SW 1271 (cell line): ENCODE measurements around the gene ATG16L2.

Source experiments
- DNase-seq, 2 experiments: peaks; one replicate each; lab custom pipeline; 2025; lab: John Stamatoyannopoulos, UW

Gene ATG16L2, protein sequence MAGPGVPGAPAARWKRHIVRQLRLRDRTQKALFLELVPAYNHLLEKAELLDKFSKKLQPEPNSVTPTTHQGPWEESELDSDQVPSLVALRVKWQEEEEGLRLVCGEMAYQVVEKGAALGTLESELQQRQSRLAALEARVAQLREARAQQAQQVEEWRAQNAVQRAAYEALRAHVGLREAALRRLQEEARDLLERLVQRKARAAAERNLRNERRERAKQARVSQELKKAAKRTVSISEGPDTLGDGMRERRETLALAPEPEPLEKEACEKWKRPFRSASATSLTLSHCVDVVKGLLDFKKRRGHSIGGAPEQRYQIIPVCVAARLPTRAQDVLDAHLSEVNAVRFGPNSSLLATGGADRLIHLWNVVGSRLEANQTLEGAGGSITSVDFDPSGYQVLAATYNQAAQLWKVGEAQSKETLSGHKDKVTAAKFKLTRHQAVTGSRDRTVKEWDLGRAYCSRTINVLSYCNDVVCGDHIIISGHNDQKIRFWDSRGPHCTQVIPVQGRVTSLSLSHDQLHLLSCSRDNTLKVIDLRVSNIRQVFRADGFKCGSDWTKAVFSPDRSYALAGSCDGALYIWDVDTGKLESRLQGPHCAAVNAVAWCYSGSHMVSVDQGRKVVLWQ

DNA sequence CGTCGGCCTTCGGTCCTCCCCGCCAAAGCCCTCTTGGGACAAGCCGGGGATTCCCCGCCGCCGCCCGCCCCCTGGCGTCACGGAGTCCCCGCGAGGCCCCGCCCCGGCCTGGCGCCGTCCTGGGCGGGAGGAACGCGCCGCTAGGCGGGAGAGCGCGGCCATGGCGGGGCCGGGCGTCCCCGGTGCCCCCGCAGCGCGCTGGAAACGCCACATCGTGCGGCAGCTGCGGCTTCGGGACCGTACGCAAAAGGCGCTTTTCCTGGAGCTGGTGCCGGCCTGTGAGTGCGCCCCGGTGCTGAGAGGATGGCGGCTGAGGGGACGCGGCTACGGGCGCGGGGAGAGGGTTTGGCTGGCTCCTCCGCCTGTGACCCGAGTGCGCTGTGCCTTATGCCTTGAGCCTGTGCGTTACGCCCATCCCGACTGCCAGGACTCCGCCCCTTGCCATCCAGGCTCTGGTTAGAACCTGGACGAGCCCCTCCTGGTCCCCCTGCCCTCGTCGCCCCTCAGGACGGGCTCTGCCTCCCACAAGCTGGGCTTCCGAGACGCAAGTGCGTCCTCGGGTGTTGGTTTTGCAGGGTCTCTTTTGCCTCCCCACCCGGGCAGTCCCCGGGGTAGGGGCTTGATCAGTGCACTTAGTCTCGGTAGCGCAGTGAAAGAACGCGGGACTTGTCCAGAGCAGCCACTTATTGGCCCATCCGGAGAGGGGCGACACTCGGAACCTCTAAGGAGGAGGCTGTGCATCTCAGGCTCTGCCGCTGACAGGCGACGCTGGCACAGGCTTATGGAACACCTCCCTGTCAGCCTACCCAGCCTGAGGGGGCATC, at the start of gene ATG16L2:
TSS of gene ATG16L2 (plus strand) at position 126 of the 824 bp plus-strand sequence. CDS start at position 161, 35 bp downstream.
- peak; percentile 72 to 83 for DNase-seq

GRCh38 chr11:72764503-72764902, 49.7 kb upstream of the ATG16L2 start:
- DNase-seq: no peak

GRCh38 chr11:72766152-72766902, 47.9 kb upstream of the ATG16L2 start:
- no peak for DNase-seq

DNA sequence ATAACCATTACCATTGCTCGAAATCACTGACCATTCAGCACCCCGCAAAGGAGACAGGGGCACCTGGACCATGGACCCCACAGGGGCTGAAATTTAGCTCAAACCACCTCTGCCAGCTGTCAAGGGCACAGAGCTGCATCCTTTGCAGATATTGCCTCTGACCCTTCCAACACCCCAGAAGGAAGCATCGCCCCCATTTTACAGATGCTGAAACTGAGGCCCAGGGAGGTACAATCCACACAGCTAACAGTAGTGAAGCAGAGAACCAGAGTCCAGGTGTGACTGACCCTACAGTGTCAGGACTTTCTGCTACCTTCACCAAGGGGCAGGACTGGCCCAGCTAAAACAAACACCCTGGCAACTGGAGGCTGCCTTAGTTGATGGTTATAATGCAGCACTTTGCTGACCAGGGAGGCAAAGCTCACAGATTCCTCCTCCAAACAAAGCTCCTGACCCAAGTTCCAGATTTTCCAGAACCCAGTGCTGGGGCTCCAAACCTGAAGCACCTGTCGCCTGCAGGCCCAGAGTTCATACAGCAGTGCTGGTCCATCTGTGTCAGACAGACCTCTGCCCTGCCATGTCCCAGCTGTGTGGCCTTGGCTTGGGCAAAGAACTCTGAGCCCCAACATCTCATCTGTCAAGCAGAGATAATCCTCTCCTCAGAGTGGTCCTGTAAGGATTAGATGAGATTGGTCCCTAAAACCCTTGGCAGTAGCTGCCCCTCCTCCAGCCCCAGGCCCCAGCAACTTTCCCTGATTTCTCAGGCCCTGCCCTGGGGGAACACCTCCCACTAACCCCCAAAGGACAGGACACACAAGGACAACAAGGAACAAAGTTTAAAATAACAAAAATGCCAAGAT, 46.8 kb upstream of the ATG16L2 start:
- no peak for DNase-seq

GRCh38 chr11:72768581-72768980, 45.6 kb upstream of the ATG16L2 start:
- no peak for DNase-seq

DNA sequence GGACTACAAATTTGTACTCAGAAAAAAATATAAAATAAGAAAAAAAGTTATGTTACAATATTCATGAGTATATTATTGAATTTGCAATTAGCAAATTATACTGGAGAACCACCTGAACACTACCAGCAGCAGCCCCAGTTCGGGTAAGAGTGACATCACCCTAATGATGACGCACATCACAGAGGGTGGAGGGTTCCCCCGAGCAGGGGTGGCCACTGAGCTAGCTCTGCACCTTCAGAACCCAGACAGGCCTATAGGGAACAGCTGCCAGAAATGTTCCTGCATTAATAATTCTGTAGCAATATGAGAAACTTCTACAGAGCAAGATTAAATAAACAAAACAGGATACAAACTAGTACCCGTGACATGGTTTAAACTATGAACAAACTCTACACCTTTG, 44.5 kb upstream of the ATG16L2 start:
- no peak for DNase-seq

- DNase-seq: no peak
Measured at GRCh38 chr11:72770799-72771198, 43.4 kb upstream of the ATG16L2 start.

GRCh38 chr11:72771507-72771906, 42.7 kb upstream of the ATG16L2 start:
- DNase-seq: no peak

DNA sequence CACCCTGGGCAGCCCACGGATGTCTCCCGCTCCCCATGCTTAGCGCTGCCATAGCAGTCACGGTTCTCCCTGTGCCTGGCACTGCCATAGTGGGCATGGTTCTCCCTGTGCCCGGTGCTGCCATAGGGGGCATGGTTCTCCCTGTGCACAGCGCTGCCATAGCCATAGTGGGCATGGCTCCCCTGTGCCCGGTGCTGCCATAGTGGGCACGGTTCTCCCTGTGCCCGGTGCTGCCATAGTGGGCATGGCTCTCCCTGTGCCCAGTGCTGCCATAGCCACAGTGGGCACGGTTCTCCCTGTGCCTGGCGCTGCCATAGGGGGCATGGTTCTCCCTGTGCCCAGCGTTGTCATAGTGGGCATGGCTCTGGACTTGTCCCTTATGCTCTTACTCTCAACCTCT, 42.2 kb upstream of the ATG16L2 start:
- no peak for DNase-seq

GRCh38 chr11:72773291-72773690, 40.9 kb upstream of the ATG16L2 start:
- DNase-seq: no peak

GRCh38 chr11:72773696-72774095, 40.5 kb upstream of the ATG16L2 start:
- DNase-seq: no peak

DNA sequence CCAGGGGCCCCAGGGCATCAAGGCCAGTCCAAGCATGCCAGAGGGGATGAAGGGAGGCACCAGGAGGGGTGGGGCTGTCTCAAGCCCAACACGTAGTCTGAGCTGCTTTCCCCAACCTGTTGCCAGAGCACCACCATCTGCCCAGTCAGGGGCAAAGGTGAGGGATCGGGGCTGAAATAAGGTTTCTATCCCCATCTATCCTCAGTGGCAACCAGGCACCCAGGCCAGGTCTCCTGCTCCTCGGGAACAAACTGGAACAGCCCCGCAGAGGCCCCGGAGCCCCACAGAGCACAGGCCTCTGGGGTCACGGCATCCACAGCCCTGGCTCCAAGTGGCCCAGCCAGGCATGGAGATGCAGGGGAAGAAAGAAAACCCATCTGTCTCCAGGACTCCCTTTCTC, 39.7 kb upstream of the ATG16L2 start:
- no peak for DNase-seq

DNA sequence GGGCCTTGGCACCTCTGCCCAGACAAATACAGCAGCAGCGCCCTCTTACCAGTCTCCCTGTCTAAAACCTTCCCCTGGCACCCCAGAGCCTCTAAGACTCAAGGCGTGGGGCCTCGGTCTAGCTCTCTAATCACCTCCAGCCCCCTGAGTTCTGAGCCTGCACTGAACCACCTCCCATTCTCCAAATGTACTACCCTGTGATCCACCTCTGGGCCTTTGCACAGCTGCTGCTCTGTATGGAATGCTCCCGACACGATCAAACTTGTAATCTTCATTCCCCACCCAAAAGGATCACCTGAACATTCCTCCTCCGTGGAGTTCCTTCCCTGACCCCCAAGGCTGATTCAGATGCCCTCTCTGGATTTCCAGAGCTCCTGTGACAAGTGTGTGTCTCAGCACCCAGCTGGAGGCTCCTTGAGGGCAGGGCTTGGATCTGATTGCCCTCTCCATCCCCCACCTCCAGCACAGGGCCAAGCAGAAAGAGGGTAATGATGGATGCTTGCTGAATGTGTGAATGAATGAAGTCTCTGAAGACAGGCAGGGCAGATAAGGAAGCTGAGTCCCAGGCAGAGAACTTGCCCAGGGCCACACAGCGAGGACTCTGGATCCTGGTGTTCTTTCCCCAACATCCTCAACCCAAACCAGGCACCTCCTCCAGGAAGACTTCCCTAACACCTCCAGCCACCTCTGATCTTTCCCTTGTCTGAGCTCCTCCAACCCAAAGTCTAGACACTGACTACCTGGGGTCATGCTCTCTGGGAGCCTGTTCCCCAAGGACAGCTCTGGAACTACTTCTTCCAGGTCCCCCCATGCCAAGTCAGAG, 38.7 kb upstream of the ATG16L2 start:
- no peak for DNase-seq

- DNase-seq: no peak
Measured at GRCh38 chr11:72776117-72776843, 37.9 kb upstream of the ATG16L2 start.

GRCh38 chr11:72776844-72777754, 37.1 kb upstream of the ATG16L2 start:
- no peak for DNase-seq

GRCh38 chr11:72777755-72778278, 36.4 kb upstream of the ATG16L2 start:
- DNase-seq: no peak

DNA sequence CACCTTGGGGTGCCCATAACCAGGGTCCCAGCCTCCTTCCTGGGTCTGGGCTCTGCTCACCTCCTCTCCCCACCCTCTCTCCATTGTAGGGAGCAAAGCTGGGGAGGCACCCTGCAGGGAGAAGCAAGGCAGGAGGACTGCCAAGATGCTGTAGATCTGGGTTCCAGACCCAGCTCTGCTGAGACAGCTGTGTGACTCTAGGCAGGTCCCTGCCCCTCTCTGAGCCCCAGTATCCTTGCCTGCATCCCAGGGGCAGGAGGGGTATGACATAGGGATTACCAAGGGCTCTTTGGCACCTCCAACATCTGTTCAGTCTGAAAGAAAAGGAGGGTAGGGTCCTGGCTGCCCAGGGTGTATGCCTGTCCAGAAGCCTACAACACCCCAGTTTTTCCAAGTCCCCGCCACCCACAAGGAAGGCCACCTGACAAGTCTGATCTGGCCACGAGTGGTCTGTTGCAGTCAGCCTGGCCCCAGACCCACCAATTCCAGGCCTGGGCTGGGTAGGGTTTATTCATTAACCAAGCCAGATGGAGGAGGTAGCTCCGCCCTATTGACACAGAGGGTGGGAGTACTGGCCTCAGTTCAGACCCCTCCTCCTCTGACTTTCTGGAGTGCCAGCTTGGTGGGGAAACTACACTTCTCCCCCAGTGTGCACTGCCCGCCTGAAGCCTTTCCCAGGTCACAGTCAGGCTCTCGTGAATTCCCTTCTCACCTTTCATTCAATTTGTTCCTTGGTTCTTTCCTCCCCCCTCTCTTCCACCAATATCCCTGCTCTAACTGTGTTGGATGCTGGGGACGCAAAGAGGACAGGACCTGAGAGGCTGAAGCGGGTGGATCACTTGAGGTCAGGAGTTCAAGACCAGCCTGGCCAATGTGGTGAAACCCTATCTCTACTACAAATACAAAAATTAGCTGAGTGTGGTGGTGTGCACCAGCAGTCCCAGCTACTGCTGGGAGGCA, 35.4 kb upstream of the ATG16L2 start:
- DNase-seq: no peak
